Activated CD4-positive, alpha-beta memory T cell treated with anti-CD3 and anti-CD28 coated beads, Interleukin-2, amount 10 ng/mL, durations not matched to agents 7 days and 5 days (primary cell): Measurements from ENCODE around the gene P2RY11. TPM values are rescaled to one million over a fixed set of nuclear protein-coding genes. Genes with fewer than 3 reads are reported as not detected.
A peak's percentile ranks its signal among the peaks of the same experiment; 100 is the strongest.

ENCODE experiments used
- CTCF ChIA-PET: fragments of 350-600 bp; sonication (Branson Sonifier 250); formaldehyde crosslinking; loops from one replicate; lab custom pipeline; 2021; ENCODE audit warnings: antibody characterized with exemption, inconsistent platforms; lab: Charles Lee
- POLR2A ChIA-PET: fragments of 350-600 bp; sonication (Branson Sonifier 250); formaldehyde crosslinking; loops from one replicate; lab custom pipeline; 2021; ENCODE audit warnings: antibody characterized with exemption; lab: Charles Lee
- DNase-seq: peaks from one replicate; pipeline ENCODE4 v3.0.0-alpha.2; 2020
- H3K27ac Mint-ChIP-seq: one replicate; pipeline ENCODE4 v1.8.0; 2021; ENCODE audit warnings: mild to moderate bottlenecking, mixed read lengths
- H3K27me3 Mint-ChIP-seq: one replicate; pipeline ENCODE4 v1.8.0; 2021; ENCODE audit warnings: mixed read lengths
- H3K36me3 Mint-ChIP-seq: one replicate; pipeline ENCODE4 v1.8.0; 2021; ENCODE audit warnings: low read depth, mixed read lengths
- H3K4me1 Mint-ChIP-seq: one replicate; pipeline ENCODE4 v1.8.0; 2021; ENCODE audit warnings: mixed read lengths
- H3K4me3 Mint-ChIP-seq: one replicate; pipeline ENCODE4 v1.8.0; 2021; ENCODE audit warnings: mild to moderate bottlenecking, mixed read lengths
- H3K9me3 Mint-ChIP-seq: one replicate; pipeline ENCODE4 v1.8.0; 2021; ENCODE audit warnings: mixed read lengths
- total RNA-seq, 2 experiments: library from RNA; stranded (reverse); gene quantifications; one replicate each; pipeline ENCODE4 v1.2.3, GENCODE V29; 2021

Gene P2RY11
- total RNA-seq, 2 experiments from 2014 or later = 33.2 to 33.5 TPM

- peaks cover 16% of the 10 kb centered on the region for H3K4me1 Mint-ChIP-seq
- no peaks in the 10 kb centered on the region for H3K27me3 Mint-ChIP-seq
- DNase-seq = no peak
- POLR2A ChIA-PET = interaction anchor here (1.0 kb wide), 1 partner anchor 16 kb away, joined by 3 read pairs; no protein-coding TSS in a partner anchor
- H3K27ac Mint-ChIP-seq = no peak overlapping the region
- CTCF ChIA-PET = interaction anchor here (0.6 to 1.1 kb wide), 3 partner anchors 20 to 249 kb away, joined by 3 to 4 read pairs (median 3); no protein-coding TSS in a partner anchor
- H3K4me3 Mint-ChIP-seq = no peak overlapping the region
- H3K36me3 Mint-ChIP-seq = peaks cover 68% of the 10 kb centered on the region
- no peaks in the 10 kb centered on the region for H3K9me3 Mint-ChIP-seq
Measured at GRCh38 chr19:10138879-10139795, 27.6 kb downstream of the P2RY11 start.

DNA sequence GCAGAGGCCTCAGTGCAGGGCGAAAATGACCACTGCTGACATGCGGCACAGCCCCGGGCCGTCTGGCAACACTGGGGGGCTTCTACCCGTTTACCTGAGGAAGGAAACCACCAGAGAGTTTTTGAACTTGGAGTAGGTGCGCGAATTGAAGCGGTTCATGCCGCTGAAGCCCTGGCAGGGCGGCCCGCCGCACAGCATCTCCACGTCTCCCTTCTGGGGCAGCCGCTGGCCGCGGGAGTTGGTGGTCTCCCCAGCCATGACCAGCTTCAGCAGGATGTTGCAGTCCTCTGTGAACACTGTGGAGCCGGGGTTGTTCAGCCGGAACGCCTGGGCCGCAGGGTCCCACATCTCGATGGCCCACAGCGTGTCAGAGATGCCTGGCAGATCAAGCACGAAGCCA, 28.5 kb downstream of the P2RY11 start:
- ChIA-PET POLR2A (no interaction called here), CTCF (interaction anchor here (1.1 kb wide), 1 partner anchor 248 kb away, joined by 3 read pairs; no protein-coding TSS in a partner anchor)
- no peak overlapping the region for H3K4me3 Mint-ChIP-seq
- peaks cover 70% of the 10 kb centered on the region for H3K36me3 Mint-ChIP-seq
- H3K4me1 Mint-ChIP-seq = peaks cover 24% of the 10 kb centered on the region
- no peak for DNase-seq
- no peaks in the 10 kb centered on the region for H3K9me3 Mint-ChIP-seq
- no peaks in the 10 kb centered on the region for H3K27me3 Mint-ChIP-seq
- H3K27ac Mint-ChIP-seq = no peak overlapping the region

- Mint-ChIP-seq H3K4me1 (peaks cover 36% of the 10 kb centered on the region), H3K36me3 (peaks cover 81% of the 10 kb centered on the region), H3K4me3 (no peak overlapping the region), H3K27ac (peak overlapping the region; percentile 49), H3K27me3 (no peaks in the 10 kb centered on the region), H3K9me3 (no peaks in the 10 kb centered on the region)
- POLR2A ChIA-PET = interaction anchor here (0.8 to 2.1 kb wide), 2 partner anchors 24 to 52 kb away, joined by 3 to 7 read pairs; no protein-coding TSS in a partner anchor
- CTCF ChIA-PET = no interaction called here
- DNase-seq = no peak
Measured at GRCh38 chr19:10141479-10141878, 30.0 kb downstream of the P2RY11 start.

- no peaks in the 10 kb centered on the region for H3K9me3 Mint-ChIP-seq
- POLR2A ChIA-PET = interaction anchor here (1.1 to 2.2 kb wide), 5 partner anchors 9 to 57 kb away, joined by 4 to 14 read pairs (median 8); no protein-coding TSS in a partner anchor
- H3K27ac Mint-ChIP-seq = peak overlapping the region; percentile 97
- no peak for DNase-seq
- no peaks in the 10 kb centered on the region for H3K27me3 Mint-ChIP-seq
- H3K4me1 Mint-ChIP-seq = peaks cover 37% of the 10 kb centered on the region
- H3K4me3 Mint-ChIP-seq = no peak overlapping the region
- CTCF ChIA-PET = interaction anchor here (1.1 to 2.1 kb wide), 2 partner anchors 50 to 108 kb away, joined by 3 to 11 read pairs; no protein-coding TSS in a partner anchor
- H3K36me3 Mint-ChIP-seq = peaks cover 81% of the 10 kb centered on the region
Measured at GRCh38 chr19:10141973-10142372, 30.5 kb downstream of the P2RY11 start.

DNA sequence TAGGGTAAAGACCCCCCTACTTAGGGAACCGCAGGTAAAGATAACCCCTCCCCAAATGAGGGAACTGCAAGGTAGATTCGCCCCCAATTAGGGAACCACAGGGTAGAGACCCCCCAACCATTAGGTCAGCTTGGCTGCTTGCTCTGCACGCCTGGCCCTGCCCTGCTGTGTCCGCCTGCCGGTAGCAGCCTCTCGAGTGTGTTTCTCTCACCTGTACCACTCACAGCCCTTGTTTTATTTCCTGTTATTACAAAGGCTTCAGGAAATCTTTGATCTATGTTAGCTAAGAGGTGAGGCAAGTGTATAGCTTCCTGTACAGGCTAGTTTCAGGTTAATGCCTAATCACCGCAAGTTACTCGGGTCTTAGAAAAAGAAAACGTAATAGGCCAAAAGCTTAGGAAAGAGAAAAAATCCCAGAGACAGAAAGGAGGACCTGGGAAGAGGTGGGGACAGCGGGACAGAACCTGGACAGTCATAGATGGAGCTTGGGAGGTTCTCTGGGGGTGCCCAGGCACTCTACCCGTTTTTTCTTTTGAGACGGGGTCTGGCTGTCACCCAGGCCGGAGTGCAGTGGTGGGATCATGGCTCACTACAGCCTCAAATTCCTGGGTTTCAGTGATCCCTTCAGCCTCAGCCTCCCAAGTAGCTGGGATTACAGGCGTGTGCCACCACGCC, 31.3 kb downstream of the P2RY11 start:
- no peaks in the 10 kb centered on the region for H3K27me3 Mint-ChIP-seq
- DNase-seq = peak; percentile 50
- POLR2A ChIA-PET = interaction anchor here (0.7 to 2.2 kb wide), 16 partner anchors 10 to 356 kb away, joined by 3 to 14 read pairs (median 4); partner anchors contain the start of genes EIF3G, ICAM1 and P2RY11
- peaks cover 79% of the 10 kb centered on the region for H3K36me3 Mint-ChIP-seq
- H3K4me3 Mint-ChIP-seq = peak overlapping the region; percentile 59
- peak overlapping the region; percentile 97 for H3K27ac Mint-ChIP-seq
- H3K4me1 Mint-ChIP-seq = peaks cover 37% of the 10 kb centered on the region
- no peaks in the 10 kb centered on the region for H3K9me3 Mint-ChIP-seq
- CTCF ChIA-PET = interaction anchor here (0.7 to 2.1 kb wide), 13 partner anchors 19 to 246 kb away, joined by 3 to 11 read pairs (median 5); partner anchors contain the start of gene ANGPTL6

- ChIA-PET POLR2A (interaction anchor here (0.7 to 2.2 kb wide), 15 partner anchors 11 to 356 kb away, joined by 3 to 14 read pairs (median 5); partner anchors contain the start of genes EIF3G and ICAM1), CTCF (interaction anchor here (0.8 to 2.1 kb wide), 10 partner anchors 23 to 245 kb away, joined by 3 to 11 read pairs (median 5); partner anchors contain the start of gene ANGPTL6)
- H3K27ac Mint-ChIP-seq = peak overlapping the region; percentile 97
- DNase-seq = peak; percentile 22
- H3K9me3 Mint-ChIP-seq = no peaks in the 10 kb centered on the region
- peaks cover 77% of the 10 kb centered on the region for H3K36me3 Mint-ChIP-seq
- peak overlapping the region; percentile 2 for H3K4me3 Mint-ChIP-seq
- peaks cover 37% of the 10 kb centered on the region for H3K4me1 Mint-ChIP-seq
- no peaks in the 10 kb centered on the region for H3K27me3 Mint-ChIP-seq
Measured at GRCh38 chr19:10143681-10144080, 32.2 kb downstream of the P2RY11 start.

DNA sequence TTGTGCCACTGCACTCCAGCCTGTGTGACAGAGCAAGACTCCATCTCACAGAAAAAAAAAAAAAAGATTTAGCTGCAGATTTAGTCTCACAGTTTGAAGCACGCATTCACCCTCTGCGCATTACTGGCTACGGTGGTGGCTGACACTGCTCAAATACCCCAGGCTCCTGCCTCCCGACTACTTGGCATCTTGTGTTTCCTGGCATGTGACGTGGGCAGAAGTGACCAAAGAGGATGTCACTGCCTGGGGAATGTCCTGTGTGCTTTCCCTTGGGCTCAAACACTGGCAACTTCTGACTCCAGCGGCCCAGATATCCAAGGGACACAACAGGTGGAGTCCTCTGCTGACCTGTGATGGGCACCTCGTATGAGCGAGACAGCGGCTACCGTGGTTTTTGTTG, 32.9 kb downstream of the P2RY11 start:
- CTCF ChIA-PET = interaction anchor here (1.2 to 1.4 kb wide), 2 partner anchors 24 to 114 kb away, joined by 3 to 4 read pairs; no protein-coding TSS in a partner anchor
- DNase-seq = no peak
- no peak overlapping the region for H3K4me3 Mint-ChIP-seq
- H3K4me1 Mint-ChIP-seq = peaks cover 37% of the 10 kb centered on the region
- peak overlapping the region; percentile 97 for H3K27ac Mint-ChIP-seq
- H3K27me3 Mint-ChIP-seq = no peaks in the 10 kb centered on the region
- H3K9me3 Mint-ChIP-seq = no peaks in the 10 kb centered on the region
- POLR2A ChIA-PET = interaction anchor here (1.0 to 2.2 kb wide), 5 partner anchors 16 to 114 kb away, joined by 3 to 9 read pairs (median 4); no protein-coding TSS in a partner anchor
- peaks cover 76% of the 10 kb centered on the region for H3K36me3 Mint-ChIP-seq

- Mint-ChIP-seq H3K9me3 (no peaks in the 10 kb centered on the region), H3K36me3 (peaks cover 79% of the 10 kb centered on the region), H3K4me1 (peaks cover 37% of the 10 kb centered on the region), H3K4me3 (no peak overlapping the region), H3K27me3 (no peaks in the 10 kb centered on the region), H3K27ac (peak overlapping the region; percentile 16)
- ChIA-PET CTCF (interaction anchor here (0.6 to 1.4 kb wide), 3 partner anchors 25 to 114 kb away, joined by 3 to 4 read pairs (median 4); no protein-coding TSS in a partner anchor), POLR2A (interaction anchor here (1.1 to 1.2 kb wide), 2 partner anchors 39 to 91 kb away, joined by 3 read pairs; partner anchors contain the start of gene PPAN)
- DNase-seq = no peak
Measured at GRCh38 chr19:10145031-10145430, 33.5 kb downstream of the P2RY11 start.

- ChIA-PET POLR2A (interaction anchor here (1.2 kb wide), 1 partner anchor 40 kb away, joined by 3 read pairs; the partner anchor contains the start of gene PPAN), CTCF (no interaction called here)
- H3K9me3 Mint-ChIP-seq = no peaks in the 10 kb centered on the region
- no peaks in the 10 kb centered on the region for H3K27me3 Mint-ChIP-seq
- no peak overlapping the region for H3K4me3 Mint-ChIP-seq
- H3K27ac Mint-ChIP-seq = no peak overlapping the region
- H3K4me1 Mint-ChIP-seq = peaks cover 37% of the 10 kb centered on the region
- no peak for DNase-seq
- H3K36me3 Mint-ChIP-seq = peaks cover 83% of the 10 kb centered on the region
Measured at GRCh38 chr19:10146142-10146541, 34.6 kb downstream of the P2RY11 start.

- Mint-ChIP-seq H3K27me3 (no peaks in the 10 kb centered on the region), H3K4me3 (no peak overlapping the region), H3K4me1 (peaks cover 18% of the 10 kb centered on the region), H3K9me3 (no peaks in the 10 kb centered on the region), H3K27ac (no peak overlapping the region), H3K36me3 (peaks cover 83% of the 10 kb centered on the region)
- CTCF ChIA-PET = no interaction called here
- POLR2A ChIA-PET = no interaction called here
- no peak for DNase-seq
Measured at GRCh38 chr19:10149427-10149826, 37.9 kb downstream of the P2RY11 start.

- Mint-ChIP-seq H3K4me1 (peaks cover 1% of the 10 kb centered on the region), H3K4me3 (no peak overlapping the region), H3K9me3 (no peaks in the 10 kb centered on the region), H3K36me3 (peaks cover 82% of the 10 kb centered on the region), H3K27ac (no peak overlapping the region), H3K27me3 (no peaks in the 10 kb centered on the region)
- no peak for DNase-seq
- POLR2A ChIA-PET = no interaction called here
- CTCF ChIA-PET = interaction anchor here (1.3 kb wide), 1 partner anchor 98 kb away, joined by 3 read pairs; no protein-coding TSS in a partner anchor
Measured at GRCh38 chr19:10151521-10151920, 40.0 kb downstream of the P2RY11 start.

- no peaks in the 10 kb centered on the region for H3K27me3 Mint-ChIP-seq
- no peaks in the 10 kb centered on the region for H3K4me1 Mint-ChIP-seq
- no peaks in the 10 kb centered on the region for H3K9me3 Mint-ChIP-seq
- H3K27ac Mint-ChIP-seq = no peak overlapping the region
- no peak overlapping the region for H3K4me3 Mint-ChIP-seq
- CTCF ChIA-PET = no interaction called here
- no peak for DNase-seq
- POLR2A ChIA-PET = no interaction called here
- peaks cover 85% of the 10 kb centered on the region for H3K36me3 Mint-ChIP-seq
Measured at GRCh38 chr19:10152100-10152499, 40.6 kb downstream of the P2RY11 start.
